ENCODE data around the gene MYCN. TPM values are rescaled to one million over a fixed set of nuclear protein-coding genes. Genes with fewer than 3 reads are reported as not detected.

MYCN gene
- total RNA-seq, 1 experiment from 2014 or later = 68.3 TPM

GRCh38 chr2:15920696-15921095, 19.7 kb upstream of the MYCN start (continued):
- TF ChIP-seq E2F1 (CRISPR knock-in tag; IDR thresholded peaks at IDR 0.05) = no peak
- TF ChIP-seq, protein P1, sequence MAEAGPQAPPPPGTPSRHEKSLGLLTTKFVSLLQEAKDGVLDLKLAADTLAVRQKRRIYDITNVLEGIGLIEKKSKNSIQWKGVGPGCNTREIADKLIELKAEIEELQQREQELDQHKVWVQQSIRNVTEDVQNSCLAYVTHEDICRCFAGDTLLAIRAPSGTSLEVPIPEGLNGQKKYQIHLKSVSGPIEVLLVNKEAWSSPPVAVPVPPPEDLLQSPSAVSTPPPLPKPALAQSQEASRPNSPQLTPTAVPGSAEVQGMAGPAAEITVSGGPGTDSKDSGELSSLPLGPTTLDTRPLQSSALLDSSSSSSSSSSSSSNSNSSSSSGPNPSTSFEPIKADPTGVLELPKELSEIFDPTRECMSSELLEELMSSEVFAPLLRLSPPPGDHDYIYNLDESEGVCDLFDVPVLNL (CRISPR knock-in tag; IDR thresholded peaks at IDR 0.05; ENCODE audit: borderline replicate concordance, low read depth) = no peak
- TF ChIP-seq, protein P2, sequence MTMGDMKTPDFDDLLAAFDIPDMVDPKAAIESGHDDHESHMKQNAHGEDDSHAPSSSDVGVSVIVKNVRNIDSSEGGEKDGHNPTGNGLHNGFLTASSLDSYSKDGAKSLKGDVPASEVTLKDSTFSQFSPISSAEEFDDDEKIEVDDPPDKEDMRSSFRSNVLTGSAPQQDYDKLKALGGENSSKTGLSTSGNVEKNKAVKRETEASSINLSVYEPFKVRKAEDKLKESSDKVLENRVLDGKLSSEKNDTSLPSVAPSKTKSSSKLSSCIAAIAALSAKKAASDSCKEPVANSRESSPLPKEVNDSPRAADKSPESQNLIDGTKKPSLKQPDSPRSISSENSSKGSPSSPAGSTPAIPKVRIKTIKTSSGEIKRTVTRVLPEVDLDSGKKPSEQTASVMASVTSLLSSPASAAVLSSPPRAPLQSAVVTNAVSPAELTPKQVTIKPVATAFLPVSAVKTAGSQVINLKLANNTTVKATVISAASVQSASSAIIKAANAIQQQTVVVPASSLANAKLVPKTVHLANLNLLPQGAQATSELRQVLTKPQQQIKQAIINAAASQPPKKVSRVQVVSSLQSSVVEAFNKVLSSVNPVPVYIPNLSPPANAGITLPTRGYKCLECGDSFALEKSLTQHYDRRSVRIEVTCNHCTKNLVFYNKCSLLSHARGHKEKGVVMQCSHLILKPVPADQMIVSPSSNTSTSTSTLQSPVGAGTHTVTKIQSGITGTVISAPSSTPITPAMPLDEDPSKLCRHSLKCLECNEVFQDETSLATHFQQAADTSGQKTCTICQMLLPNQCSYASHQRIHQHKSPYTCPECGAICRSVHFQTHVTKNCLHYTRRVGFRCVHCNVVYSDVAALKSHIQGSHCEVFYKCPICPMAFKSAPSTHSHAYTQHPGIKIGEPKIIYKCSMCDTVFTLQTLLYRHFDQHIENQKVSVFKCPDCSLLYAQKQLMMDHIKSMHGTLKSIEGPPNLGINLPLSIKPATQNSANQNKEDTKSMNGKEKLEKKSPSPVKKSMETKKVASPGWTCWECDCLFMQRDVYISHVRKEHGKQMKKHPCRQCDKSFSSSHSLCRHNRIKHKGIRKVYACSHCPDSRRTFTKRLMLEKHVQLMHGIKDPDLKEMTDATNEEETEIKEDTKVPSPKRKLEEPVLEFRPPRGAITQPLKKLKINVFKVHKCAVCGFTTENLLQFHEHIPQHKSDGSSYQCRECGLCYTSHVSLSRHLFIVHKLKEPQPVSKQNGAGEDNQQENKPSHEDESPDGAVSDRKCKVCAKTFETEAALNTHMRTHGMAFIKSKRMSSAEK (CRISPR knock-in tag; IDR thresholded peaks at IDR 0.05; ENCODE audit: borderline replicate concordance) = no peak
- TF ChIP-seq CTCF (IDR thresholded peaks at IDR 0.05) = no peak
- TF ChIP-seq ARID4B (CRISPR knock-in tag; IDR thresholded peaks at IDR 0.05; ENCODE audit: borderline replicate concordance) = no peak
- TF ChIP-seq ETV6 (CRISPR knock-in tag; IDR thresholded peaks at IDR 0.05) = no peak
- TF ChIP-seq RORB (CRISPR knock-in tag; IDR thresholded peaks at IDR 0.05) = no peak
- TF ChIP-seq SP1 (CRISPR knock-in tag; conservative IDR thresholded peaks at IDR 0.05) = no peak
- TF ChIP-seq STAT6 (CRISPR knock-in tag; conservative IDR thresholded peaks at IDR 0.05; ENCODE audit: low read depth) = no peak
- no peak for TF ChIP-seq NFE2L1 (CRISPR knock-in tag; IDR thresholded peaks at IDR 0.05)

- CTCF ChIA-PET = no interaction called here
- ATAC-seq (no peak), DNase-seq (ENCODE audit: low spot score) (no peak)
- Mint-ChIP-seq H3K27me3 (ENCODE audit: low read depth) (peaks cover 4% of the 10 kb centered on the region; the same call in 1 of the 2 replicates), H3K4me1 (peaks cover 11% of the 10 kb centered on the region), H3K9me3 (no peaks in the 10 kb centered on the region), H3K36me3 (no peaks in the 10 kb centered on the region), H3K27ac (no peak overlapping the region), H3K4me3 (no peak overlapping the region)
- POLR2A ChIA-PET = no interaction called here
- TF ChIP-seq FOXK1 (CRISPR knock-in tag; IDR thresholded peaks at IDR 0.05) (no peak), RELA (CRISPR knock-in tag; IDR thresholded peaks at IDR 0.05; ENCODE audit: borderline replicate concordance) (no peak), CREB1 (CRISPR knock-in tag; IDR thresholded peaks at IDR 0.05) (no peak)
- TF ChIP-seq, protein P3, sequence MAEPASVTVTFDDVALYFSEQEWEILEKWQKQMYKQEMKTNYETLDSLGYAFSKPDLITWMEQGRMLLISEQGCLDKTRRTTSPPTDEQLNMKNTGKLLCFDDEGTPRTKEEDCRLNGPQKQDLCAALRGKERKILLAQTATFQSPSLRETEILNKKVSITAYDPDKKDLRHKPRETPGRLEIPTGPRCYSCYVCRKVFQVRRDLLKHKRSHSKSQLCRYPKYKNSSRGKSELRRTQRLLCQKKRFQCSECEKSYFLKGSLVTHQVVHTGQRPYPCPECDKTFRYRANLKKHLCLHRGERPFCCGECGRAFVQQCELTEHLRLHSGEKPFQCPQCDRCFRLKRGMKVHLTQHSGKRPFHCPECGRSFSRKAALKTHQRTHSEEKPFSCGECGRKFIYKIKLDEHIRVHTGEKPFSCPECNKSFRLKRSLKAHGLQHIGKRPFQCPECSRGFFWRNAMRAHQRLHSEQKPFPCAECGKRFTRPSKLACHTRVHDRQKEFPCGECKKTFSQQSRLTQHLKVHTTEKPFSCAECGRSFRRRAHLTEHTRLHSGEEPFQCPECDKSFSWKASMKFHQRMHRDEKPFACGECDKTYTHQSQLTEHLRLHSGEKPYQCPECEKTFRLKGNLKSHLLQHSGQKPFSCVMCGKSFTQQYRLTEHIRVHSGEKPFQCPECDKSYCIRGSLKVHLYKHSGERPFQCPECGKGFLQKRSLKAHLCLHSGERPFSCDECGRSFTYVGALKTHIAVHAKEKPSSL (CRISPR knock-in tag; conservative IDR thresholded peaks at IDR 0.05) = no peak
Observed at GRCh38 chr2:15923597-15923996, 16.8 kb upstream of the MYCN start.

Measured in WTC11 (cell line).